Activated CD8-positive, alpha-beta T cell treated with anti-CD3 and anti-CD28 coated beads, Interleukin-2, amount 10 ng/mL, durations not matched to agents 7 days and 5 days (primary cell): ENCODE measurements around the gene TULP4. TPM values are rescaled to one million over a fixed set of nuclear protein-coding genes. Genes with fewer than 3 reads are reported as not detected.

Experiments
- ATAC-seq: fragments of 150-1000 bp; cut with Tn5 transposase; one replicate; pipeline ENCODE4 v1.10.0; 2021; ENCODE audit warnings: moderate library complexity
- CTCF ChIA-PET: fragments of 350-600 bp; sonication (Branson Sonifier 250); formaldehyde crosslinking; loops from one replicate; lab custom pipeline; 2021; ENCODE audit warnings: antibody characterized with exemption; lab: Charles Lee
- POLR2A ChIA-PET: fragments of 350-600 bp; sonication (Branson Sonifier 250); formaldehyde crosslinking; loops from one replicate; lab custom pipeline; 2021; ENCODE audit warnings: antibody characterized with exemption; lab: Charles Lee
- DNase-seq: peaks from one replicate; pipeline ENCODE4 v3.0.0-alpha.2; 2020
- H3K27ac Mint-ChIP-seq: one replicate; pipeline ENCODE4 v1.8.0; 2021; ENCODE audit warnings: mild to moderate bottlenecking, mixed read lengths
- H3K27me3 Mint-ChIP-seq: one replicate; pipeline ENCODE4 v1.8.0; 2021; ENCODE audit warnings: low read depth, mixed read lengths
- H3K36me3 Mint-ChIP-seq: one replicate; pipeline ENCODE4 v1.8.0; 2021; ENCODE audit warnings: low read depth, mixed read lengths
- H3K4me1 Mint-ChIP-seq: one replicate; pipeline ENCODE4 v1.8.0; 2021; ENCODE audit warnings: low read depth, mixed read lengths
- H3K4me3 Mint-ChIP-seq: one replicate; pipeline ENCODE4 v1.8.0; 2021; ENCODE audit warnings: mild to moderate bottlenecking, mixed read lengths
- H3K9me3 Mint-ChIP-seq: one replicate; pipeline ENCODE4 v1.8.0; 2022; ENCODE audit warnings: mixed read lengths; ENCODE audit not compliant: insufficient read depth
- total RNA-seq, 2 experiments: library from RNA; stranded (reverse); gene quantifications; one replicate each; pipeline ENCODE4 v1.2.3, GENCODE V29; 2021

TULP4 gene
- total RNA-seq, 2 experiments from 2014 or later: 29.6 to 33.9 TPM

- Mint-ChIP-seq H3K9me3 (no peaks in the 10 kb centered on the region), H3K27me3 (no peaks in the 10 kb centered on the region), H3K36me3 (no peaks in the 10 kb centered on the region), H3K4me3 (no peak overlapping the region), H3K4me1 (peaks cover 7% of the 10 kb centered on the region), H3K27ac (no peak overlapping the region)
- ATAC-seq (no peak), DNase-seq (no peak)
- CTCF ChIA-PET: interaction anchor here (0.6 kb wide), 1 partner anchor 42 kb away, joined by 4 read pairs; no protein-coding TSS in a partner anchor
- POLR2A ChIA-PET: interaction anchor here (0.7 kb wide), 1 partner anchor 177 kb away, joined by 4 read pairs; no protein-coding TSS in a partner anchor
These were observed 58.5 kb downstream of the TULP4 start for GRCh38 chr6:158370805-158371204.

GRCh38 chr6:158371261-158371660, 59.0 kb downstream of the TULP4 start:
- ChIA-PET POLR2A (no interaction called here), CTCF (no interaction called here)
- no peak for ATAC-seq
- H3K9me3 Mint-ChIP-seq: no peaks in the 10 kb centered on the region
- H3K36me3 Mint-ChIP-seq: no peaks in the 10 kb centered on the region
- H3K27ac Mint-ChIP-seq: no peak overlapping the region
- no peak for DNase-seq
- H3K27me3 Mint-ChIP-seq: no peaks in the 10 kb centered on the region
- no peak overlapping the region for H3K4me3 Mint-ChIP-seq
- H3K4me1 Mint-ChIP-seq: peaks cover 5% of the 10 kb centered on the region

- H3K27ac Mint-ChIP-seq: no peak overlapping the region
- H3K9me3 Mint-ChIP-seq: no peaks in the 10 kb centered on the region
- H3K4me3 Mint-ChIP-seq: no peak overlapping the region
- H3K4me1 Mint-ChIP-seq: no peaks in the 10 kb centered on the region
- ATAC-seq (no peak), DNase-seq (no peak)
- no peaks in the 10 kb centered on the region for H3K27me3 Mint-ChIP-seq
- ChIA-PET CTCF (interaction anchor here (0.8 to 2.4 kb wide), 2 partner anchors 146 to 151 kb away, joined by 3 to 8 read pairs; no protein-coding TSS in a partner anchor), POLR2A (no interaction called here)
- no peaks in the 10 kb centered on the region for H3K36me3 Mint-ChIP-seq
These were observed 60.3 kb downstream of the TULP4 start for GRCh38 chr6:158372574-158372973.

GRCh38 chr6:158373214-158373613, 60.9 kb downstream of the TULP4 start:
- ChIA-PET CTCF (interaction anchor here (2.4 kb wide), 1 partner anchor 152 kb away, joined by 8 read pairs; no protein-coding TSS in a partner anchor), POLR2A (no interaction called here)
- Mint-ChIP-seq H3K4me3 (no peak overlapping the region), H3K4me1 (no peaks in the 10 kb centered on the region), H3K27ac (no peak overlapping the region), H3K36me3 (no peaks in the 10 kb centered on the region), H3K27me3 (no peaks in the 10 kb centered on the region), H3K9me3 (no peaks in the 10 kb centered on the region)
- ATAC-seq (no peak), DNase-seq (no peak)

DNA sequence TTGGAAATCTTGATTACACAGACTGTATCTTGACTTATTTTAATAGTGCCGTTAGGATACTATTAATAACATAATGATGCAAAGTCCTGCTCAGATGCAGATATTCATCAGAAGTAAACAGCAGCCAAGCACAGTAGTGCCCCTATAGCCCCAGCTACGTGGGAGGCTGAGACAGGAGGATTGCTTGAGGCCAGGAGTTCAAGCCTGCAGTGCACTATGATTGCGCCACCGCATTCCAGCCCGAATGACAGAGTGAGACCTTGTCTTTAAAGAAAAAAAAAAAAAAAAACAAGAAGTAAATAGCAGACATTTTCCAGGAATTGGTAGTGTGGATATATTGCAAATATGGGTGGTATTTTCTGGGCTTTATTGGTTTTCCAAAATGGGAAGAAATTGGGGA, 61.8 kb downstream of the TULP4 start:
- CTCF ChIA-PET: interaction anchor here (2.4 kb wide), 1 partner anchor 153 kb away, joined by 8 read pairs; no protein-coding TSS in a partner anchor
- no peaks in the 10 kb centered on the region for H3K27me3 Mint-ChIP-seq
- H3K4me3 Mint-ChIP-seq: no peak overlapping the region
- POLR2A ChIA-PET: interaction anchor here (0.6 kb wide), 1 partner anchor 269 kb away, joined by 3 read pairs; no protein-coding TSS in a partner anchor
- H3K36me3 Mint-ChIP-seq: no peaks in the 10 kb centered on the region
- DNase-seq (no peak), ATAC-seq (no peak)
- H3K9me3 Mint-ChIP-seq: no peaks in the 10 kb centered on the region
- H3K4me1 Mint-ChIP-seq: no peaks in the 10 kb centered on the region
- H3K27ac Mint-ChIP-seq: no peak overlapping the region

DNA sequence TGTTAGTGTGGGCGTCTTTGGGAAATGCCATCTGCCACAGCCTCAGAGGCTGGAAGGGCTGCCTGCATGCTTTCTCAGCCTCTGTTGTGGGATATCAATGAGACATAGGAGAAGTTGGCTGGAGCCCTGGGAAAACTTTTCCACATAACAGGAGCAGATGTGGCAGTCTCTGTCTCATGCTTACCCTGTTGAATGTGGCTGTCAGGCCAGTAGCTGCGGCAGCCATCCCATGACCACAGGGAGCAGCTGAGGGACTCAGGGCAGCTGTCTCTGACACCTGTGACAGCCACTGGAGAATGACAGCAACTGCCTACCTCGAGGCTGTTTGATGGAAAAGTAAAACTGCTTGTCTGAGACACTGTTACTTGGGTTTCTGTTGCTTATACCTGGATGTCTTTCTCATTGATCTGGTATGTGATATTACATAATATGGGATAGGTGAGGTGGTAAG, 64.4 kb downstream of the TULP4 start:
- Mint-ChIP-seq H3K4me3 (no peak overlapping the region), H3K27ac (no peak overlapping the region), H3K9me3 (no peaks in the 10 kb centered on the region), H3K27me3 (no peaks in the 10 kb centered on the region), H3K4me1 (no peaks in the 10 kb centered on the region), H3K36me3 (no peaks in the 10 kb centered on the region)
- CTCF ChIA-PET: no interaction called here
- DNase-seq (no peak), ATAC-seq (no peak)
- POLR2A ChIA-PET: no interaction called here

DNA sequence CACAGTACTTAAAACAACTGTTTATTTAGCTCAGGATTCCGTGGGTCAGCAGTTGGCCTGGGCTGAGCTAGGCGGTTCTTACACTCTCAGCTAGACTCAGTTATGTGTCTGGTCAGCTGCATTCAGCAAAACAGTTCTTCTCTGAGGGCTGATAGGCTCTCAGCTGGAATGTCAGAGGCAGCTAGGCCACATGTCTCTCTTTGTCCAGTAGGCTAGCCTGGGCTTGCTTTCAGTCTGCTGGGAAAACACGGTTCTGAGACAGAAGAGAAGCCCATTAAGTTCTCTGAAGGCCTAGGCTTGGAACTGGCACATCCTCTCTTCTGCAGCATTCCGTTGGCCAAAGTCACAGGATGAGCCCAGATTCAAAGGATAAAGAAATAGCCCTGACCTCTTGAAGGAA, 65.6 kb downstream of the TULP4 start:
- DNase-seq (no peak), ATAC-seq (no peak)
- Mint-ChIP-seq H3K27ac (no peak overlapping the region), H3K36me3 (no peaks in the 10 kb centered on the region), H3K4me3 (no peak overlapping the region), H3K9me3 (no peaks in the 10 kb centered on the region), H3K4me1 (no peaks in the 10 kb centered on the region), H3K27me3 (no peaks in the 10 kb centered on the region)
- ChIA-PET CTCF (no interaction called here), POLR2A (no interaction called here)

- ATAC-seq (no peak), DNase-seq (no peak)
- H3K27me3 Mint-ChIP-seq: no peaks in the 10 kb centered on the region
- POLR2A ChIA-PET: no interaction called here
- H3K36me3 Mint-ChIP-seq: no peaks in the 10 kb centered on the region
- CTCF ChIA-PET: no interaction called here
- H3K4me1 Mint-ChIP-seq: no peaks in the 10 kb centered on the region
- no peak overlapping the region for H3K4me3 Mint-ChIP-seq
- H3K27ac Mint-ChIP-seq: no peak overlapping the region
- no peaks in the 10 kb centered on the region for H3K9me3 Mint-ChIP-seq
These were observed 67.1 kb downstream of the TULP4 start for GRCh38 chr6:158379336-158379735.

- no peaks in the 10 kb centered on the region for H3K36me3 Mint-ChIP-seq
- ATAC-seq (no peak), DNase-seq (no peak)
- H3K9me3 Mint-ChIP-seq: no peaks in the 10 kb centered on the region
- H3K27me3 Mint-ChIP-seq: no peaks in the 10 kb centered on the region
- H3K4me1 Mint-ChIP-seq: no peaks in the 10 kb centered on the region
- POLR2A ChIA-PET: no interaction called here
- no peak overlapping the region for H3K27ac Mint-ChIP-seq
- CTCF ChIA-PET: interaction anchor here (1.0 kb wide), 1 partner anchor 167 kb away, joined by 4 read pairs; no protein-coding TSS in a partner anchor
- no peak overlapping the region for H3K4me3 Mint-ChIP-seq
These were observed 68.9 kb downstream of the TULP4 start for GRCh38 chr6:158381214-158381613.

DNA sequence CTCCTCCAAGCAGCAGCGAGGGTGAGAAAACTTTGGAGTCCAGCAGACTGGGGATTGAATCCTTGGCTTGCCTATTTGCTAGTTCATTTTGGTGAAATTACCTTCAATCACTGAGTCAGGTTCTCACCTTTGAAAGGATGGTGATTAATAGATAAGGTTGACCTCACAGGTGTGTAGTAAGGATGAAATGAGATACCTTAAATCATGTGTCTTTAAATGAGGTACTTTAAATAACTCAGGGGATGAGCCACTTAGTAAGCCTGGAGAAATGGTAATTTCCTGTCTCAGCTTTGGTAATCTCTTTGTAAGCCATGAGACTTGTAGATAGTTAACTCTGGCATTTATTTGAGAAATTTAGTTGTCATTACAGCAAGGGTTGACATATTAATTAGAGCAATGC, 70.2 kb downstream of the TULP4 start:
- Mint-ChIP-seq H3K4me1 (no peaks in the 10 kb centered on the region), H3K9me3 (no peaks in the 10 kb centered on the region), H3K36me3 (no peaks in the 10 kb centered on the region), H3K4me3 (no peak overlapping the region), H3K27ac (no peak overlapping the region), H3K27me3 (no peaks in the 10 kb centered on the region)
- ChIA-PET POLR2A (no interaction called here), CTCF (no interaction called here)
- no peak for DNase-seq
- no peak for ATAC-seq

GRCh38 chr6:158383057-158383456, 70.8 kb downstream of the TULP4 start:
- no peaks in the 10 kb centered on the region for H3K27me3 Mint-ChIP-seq
- no peak for ATAC-seq
- no peak overlapping the region for H3K4me3 Mint-ChIP-seq
- no peak overlapping the region for H3K27ac Mint-ChIP-seq
- no peak for DNase-seq
- POLR2A ChIA-PET: no interaction called here
- CTCF ChIA-PET: no interaction called here
- H3K9me3 Mint-ChIP-seq: no peaks in the 10 kb centered on the region
- H3K36me3 Mint-ChIP-seq: no peaks in the 10 kb centered on the region
- H3K4me1 Mint-ChIP-seq: no peaks in the 10 kb centered on the region

- Mint-ChIP-seq H3K27ac (no peak overlapping the region), H3K9me3 (no peaks in the 10 kb centered on the region), H3K4me1 (no peaks in the 10 kb centered on the region), H3K36me3 (no peaks in the 10 kb centered on the region), H3K27me3 (no peaks in the 10 kb centered on the region), H3K4me3 (no peak overlapping the region)
- DNase-seq (no peak), ATAC-seq (no peak)
- ChIA-PET POLR2A (no interaction called here), CTCF (interaction anchor here (0.7 kb wide), 1 partner anchor 162 kb away, joined by 3 read pairs; no protein-coding TSS in a partner anchor)
These were observed 71.3 kb downstream of the TULP4 start for GRCh38 chr6:158383542-158383941.
